CD4-positive, alpha-beta T cell (primary cell): ENCODE measurements around the gene AAK1. TPM values are rescaled to one million over a fixed set of nuclear protein-coding genes. Genes with fewer than 3 reads are reported as not detected.

Experiments
- ATAC-seq: fragments of 200-7000 bp; cut with Tn5 transposase; one replicate; pipeline ENCODE4 v1.10.0; 2022; ENCODE audit warnings: mild to moderate bottlenecking; ENCODE audit not compliant: poor library complexity
- CTCF ChIA-PET: fragments of 350-600 bp; sonication (Branson Sonifier 250); formaldehyde crosslinking; loops from one replicate; lab custom pipeline; 2021; ENCODE audit warnings: antibody characterized with exemption, inconsistent platforms; lab: Charles Lee
- POLR2A ChIA-PET: fragments of 350-600 bp; sonication (Branson Sonifier 250); formaldehyde crosslinking; loops from one replicate; lab custom pipeline; 2021; ENCODE audit warnings: antibody characterized with exemption, inconsistent platforms; lab: Charles Lee
- DNase-seq, 14 experiments: peaks; one replicate each; pipeline ENCODE4 v3.0.0-alpha.2; 2013 to 2020; ENCODE audit warnings: mixed read lengths in 2 of 14
- H3K27ac ChIP-seq, 2 donors: one replicate each; pipeline versions ENCODE4 v1.5.1 to v1.7.0; 2013; ENCODE audit warnings: low read length in 2 of 2, low read depth in 1 of 2, mild to moderate bottlenecking in 1 of 2
- H3K27me3 ChIP-seq, 2 experiments: 1 replicate in 1 of 2; 2 replicates in 1 of 2; pipeline versions ENCODE4 v1.6.1 to v1.7.0; 2013; ENCODE audit warnings: low read length in 2 of 2, control low read depth in 1 of 2, mild to moderate bottlenecking in 1 of 2, moderate library complexity in 1 of 2; ENCODE audit not compliant: insufficient read depth in 2 of 2, control insufficient read depth in 1 of 2
- H3K36me3 ChIP-seq: one replicate; pipeline ENCODE4 v1.6.1; 2013; ENCODE audit warnings: low read length, control low read depth; ENCODE audit not compliant: insufficient read depth
- H3K4me1 ChIP-seq: one replicate; pipeline ENCODE4 v1.6.1; 2013; ENCODE audit warnings: low read length, control low read depth; ENCODE audit not compliant: insufficient read depth
- H3K4me3 ChIP-seq: one replicate; pipeline ENCODE4 v1.5.1; 2013; ENCODE audit warnings: mild to moderate bottlenecking, low read length, moderate library complexity
- H3K9me3 ChIP-seq, 2 experiments: 1 replicate in 1 of 2; 2 replicates in 1 of 2; pipeline versions ENCODE4 v1.6.1 to v1.7.0; 2013; ENCODE audit warnings: low read length in 2 of 2, mild to moderate bottlenecking in 2 of 2, control low read depth in 1 of 2, moderate library complexity in 1 of 2; ENCODE audit not compliant: control insufficient read depth in 1 of 2, insufficient read depth in 1 of 2
- H3K27ac Mint-ChIP-seq: one replicate; pipeline ENCODE4 v1.8.0; 2020; ENCODE audit warnings: mixed read lengths
- H3K27me3 Mint-ChIP-seq: one replicate; pipeline ENCODE4 v1.8.0; 2021; ENCODE audit warnings: mixed read lengths
- H3K36me3 Mint-ChIP-seq: one replicate; pipeline ENCODE4 v1.8.0; 2021; ENCODE audit warnings: low read depth, mixed read lengths
- H3K4me1 Mint-ChIP-seq: one replicate; pipeline ENCODE4 v1.8.0; 2021; ENCODE audit warnings: low read depth, mixed read lengths
- H3K4me3 Mint-ChIP-seq: one replicate; pipeline ENCODE4 v1.8.0; 2020; ENCODE audit warnings: mild to moderate bottlenecking, mixed read lengths
- H3K9me3 Mint-ChIP-seq: one replicate; pipeline ENCODE4 v1.8.0; 2020; ENCODE audit warnings: mixed read lengths
- CTCF ChIP-seq: fragments of 200-600 bp; IDR thresholded peaks from one replicate; pipeline ENCODE4 v1.8.0; 2022; ENCODE audit warnings: antibody characterized with exemption, mild to moderate bottlenecking
- intact Hi-C, 2 experiments: fragments of 100-400 bp; cut with DNase I in 1 of 2; cut with micrococcal nuclease in 1 of 2; formaldehyde crosslinking; loops; one replicate each; pipeline versions ENCODE4 v1.15.1 to v1.9.0; 2023 to 2025; cut with DNase I, micrococcal nuclease
- total RNA-seq, 174 experiments: library from RNA in 2 of 174; stranded (reverse) in 2 of 174; gene quantifications; one replicate each; pipeline ENCODE4 v1.2.3 and lab custom pipeline; 2021 to 2026

The AAK1 gene
- total RNA-seq, 2 experiments from 2014 or later: 201 to 208 TPM

GRCh38 chr2:69514819-69515218 is 128.7 kb downstream of the AAK1 start:
- peak overlapping the region; percentile 42 for H3K27ac Mint-ChIP-seq
- no peak for ATAC-seq
- ChIA-PET CTCF (no interaction called here), POLR2A (no interaction called here)
- peaks cover 11% of the 10 kb centered on the region for H3K4me1 Mint-ChIP-seq
- Histone ChIP-seq H3K27me3 (no peaks in the 10 kb centered on the region), H3K4me1 (no peaks in the 10 kb centered on the region), H3K36me3 (peaks cover 96% of the 10 kb centered on the region), H3K9me3 (no peaks in the 10 kb centered on the region), H3K27ac (no peak overlapping the region), H3K4me3 (no peak overlapping the region)
- no peaks in the 10 kb centered on the region for H3K9me3 Mint-ChIP-seq
- no peak for DNase-seq
- no peak for TF ChIP-seq CTCF
- peaks cover 96% of the 10 kb centered on the region for H3K36me3 Mint-ChIP-seq
- H3K4me3 Mint-ChIP-seq: no peak overlapping the region
- intact Hi-C loops: no loop called here
- no peaks in the 10 kb centered on the region for H3K27me3 Mint-ChIP-seq

- H3K27ac ChIP-seq: no peak overlapping the region
- H3K36me3 ChIP-seq: peaks cover 96% of the 10 kb centered on the region
- no peak for TF ChIP-seq CTCF
- H3K27me3 Mint-ChIP-seq: no peaks in the 10 kb centered on the region
- ATAC-seq (no peak), DNase-seq (no peak)
- POLR2A ChIA-PET: no interaction called here
- no peaks in the 10 kb centered on the region for H3K9me3 ChIP-seq
- H3K4me1 Mint-ChIP-seq: peaks cover 11% of the 10 kb centered on the region
- no peak overlapping the region for H3K4me3 ChIP-seq
- no peaks in the 10 kb centered on the region for H3K27me3 ChIP-seq
- intact Hi-C loops: no loop called here
- peaks cover 96% of the 10 kb centered on the region for H3K36me3 Mint-ChIP-seq
- peak overlapping the region; percentile 42 for H3K27ac Mint-ChIP-seq
- H3K4me3 Mint-ChIP-seq: no peak overlapping the region
- H3K9me3 Mint-ChIP-seq: no peaks in the 10 kb centered on the region
- CTCF ChIA-PET: no interaction called here
- H3K4me1 ChIP-seq: no peaks in the 10 kb centered on the region
These were observed 129.1 kb downstream of the AAK1 start for GRCh38 chr2:69514406-69514805.

GRCh38 chr2:69512446-69512845 is 131.1 kb downstream of the AAK1 start:
- DNase-seq (no peak), ATAC-seq (no peak)
- H3K27ac Mint-ChIP-seq: no peak overlapping the region
- POLR2A ChIA-PET: interaction anchor here (0.8 kb wide), 1 partner anchor 21 kb away, joined by 4 read pairs; no protein-coding TSS in a partner anchor
- H3K27me3 Mint-ChIP-seq: no peaks in the 10 kb centered on the region
- H3K36me3 Mint-ChIP-seq: peaks cover 100% of the 10 kb centered on the region
- Histone ChIP-seq H3K4me3 (no peak overlapping the region), H3K36me3 (peaks cover 96% of the 10 kb centered on the region), H3K9me3 (no peaks in the 10 kb centered on the region), H3K27ac (no peak overlapping the region), H3K4me1 (no peaks in the 10 kb centered on the region), H3K27me3 (no peaks in the 10 kb centered on the region)
- CTCF ChIA-PET: no interaction called here
- no peaks in the 10 kb centered on the region for H3K9me3 Mint-ChIP-seq
- no peak for TF ChIP-seq CTCF
- H3K4me3 Mint-ChIP-seq: no peak overlapping the region
- peaks cover 26% of the 10 kb centered on the region for H3K4me1 Mint-ChIP-seq
- intact Hi-C loops: no loop called here
